ENCODE measurements around the gene SSB.

GRCh38 chr2:169822785-169823392 lies 24.2 kb downstream of the SSB start:
- TF ChIP-seq FOXP2 (optimal IDR thresholded peaks at IDR 0.05; ENCODE audit: borderline replicate concordance, extremely low read depth, extremely low read length, insufficient read depth), result no peak
- TF ChIP-seq SIN3A (IDR thresholded peaks at IDR 0.05; ENCODE audit: borderline replicate concordance, insufficient read depth, low read length), result no peak
- TF ChIP-seq POLR2AphosphoS5 (IDR thresholded peaks at IDR 0.05; ENCODE audit: low read depth, low read length), result no peak

All from PFSK-1 (cell line).